GM18519 (cell line): ENCODE data around the gene IGFBP1.

Experiments
- ATAC-seq: cut with Tn5 transposase; IDR thresholded peaks from one replicate; pipeline ENCODE4 v1.9.1; 2021; ENCODE audit warnings: mild to moderate bottlenecking, moderate library complexity; ENCODE audit not compliant: unreplicated experiment, low FRiP score

The IGFBP1 gene

GRCh38 chr7:45898222-45898621 lies 9.9 kb downstream of the IGFBP1 start:
- no peak for ATAC-seq

DNA sequence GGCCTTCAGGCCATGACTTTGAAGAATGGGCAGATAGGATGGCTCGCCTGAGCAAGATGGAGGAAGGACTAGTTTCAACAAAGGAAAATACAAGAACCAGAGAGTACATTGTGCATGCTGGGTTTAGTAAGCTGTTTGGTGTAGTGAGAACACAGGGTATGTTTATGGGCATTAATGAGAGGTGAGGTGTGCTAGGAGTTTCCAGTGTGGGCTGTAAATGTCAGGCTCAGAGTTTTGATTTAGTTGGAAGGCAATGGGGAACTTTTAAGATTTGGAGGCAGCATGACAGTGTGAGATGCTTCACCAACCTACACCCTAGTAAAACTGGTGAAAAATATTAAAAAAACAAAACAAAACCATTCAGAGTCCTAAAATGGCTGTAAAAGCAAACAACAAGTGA lies 13.3 kb downstream of the IGFBP1 start:
- ATAC-seq, result no peak

DNA sequence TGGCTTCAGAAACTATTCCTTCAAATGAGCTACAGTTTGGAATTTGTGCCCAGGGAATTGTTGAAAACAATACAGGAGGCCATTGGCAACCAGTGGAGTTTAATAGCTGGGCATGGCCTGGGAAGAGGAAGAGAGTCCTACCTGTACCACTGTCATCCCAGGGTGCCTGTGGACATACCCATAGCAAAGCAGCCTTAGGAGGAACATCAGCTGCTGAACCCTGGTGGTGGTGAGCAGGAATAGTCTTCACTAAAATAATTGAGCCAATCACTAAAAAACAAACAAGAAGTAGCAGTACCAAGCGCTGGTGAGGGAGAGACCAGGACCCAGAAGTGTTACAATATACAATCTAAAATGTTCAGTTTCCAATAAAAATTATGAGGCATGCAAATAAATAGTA lies 14.5 kb downstream of the IGFBP1 start:
- ATAC-seq, result no peak

- ATAC-seq, result no peak
Measured at GRCh38 chr7:45909561-45909960, 21.3 kb downstream of the IGFBP1 start.

- ATAC-seq, result no peak
Measured at GRCh38 chr7:45910855-45911254, 22.6 kb downstream of the IGFBP1 start.

- no peak for ATAC-seq
Measured at GRCh38 chr7:45911311-45911710, 23.0 kb downstream of the IGFBP1 start.

- no peak for ATAC-seq
Measured at GRCh38 chr7:45912972-45913371, 24.7 kb downstream of the IGFBP1 start.

DNA sequence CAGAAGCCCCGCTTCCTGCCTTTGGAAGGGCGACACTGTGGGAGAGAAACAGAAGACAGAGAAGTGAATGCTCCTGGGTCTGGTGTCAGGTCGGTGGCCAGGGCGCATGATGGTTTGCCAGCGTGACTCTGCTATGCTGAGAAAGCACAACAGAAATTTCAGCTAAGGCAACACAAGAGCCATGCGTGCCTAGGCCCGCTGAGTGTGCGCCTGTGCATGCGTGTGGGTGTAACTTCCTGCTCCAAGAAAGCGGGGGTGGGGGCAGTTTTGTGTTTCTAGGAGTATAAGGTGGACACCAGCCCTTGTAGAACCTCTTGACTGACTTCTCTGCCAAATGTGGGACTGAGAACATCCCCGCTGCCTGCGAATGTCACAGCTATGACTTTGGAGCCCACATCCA lies 26.6 kb downstream of the IGFBP1 start:
- no peak for ATAC-seq

- ATAC-seq, result no peak
Measured at GRCh38 chr7:45915606-45916005, 27.3 kb downstream of the IGFBP1 start.

GRCh38 chr7:45917064-45917463 lies 28.8 kb downstream of the IGFBP1 start:
- ATAC-seq, result no peak

DNA sequence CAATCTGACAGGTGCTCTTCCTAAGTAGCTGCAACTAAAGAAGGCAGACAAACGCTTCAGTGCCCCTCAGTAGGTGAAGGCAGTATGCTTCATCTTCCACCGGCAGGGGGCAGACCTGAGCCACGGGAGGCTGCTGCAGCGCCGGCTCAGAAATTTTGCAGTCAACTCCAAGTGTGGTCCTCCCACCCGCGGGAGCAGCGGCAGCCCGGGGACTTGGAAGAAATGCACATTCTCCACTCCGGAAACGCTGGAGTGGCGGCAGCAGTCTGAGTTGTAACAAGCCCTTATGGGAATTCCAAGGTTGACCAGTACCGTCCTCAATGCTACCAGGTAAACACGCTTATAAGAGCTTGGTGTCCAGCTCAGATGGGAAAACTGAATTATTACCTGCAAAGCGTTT lies 29.4 kb downstream of the IGFBP1 start:
- peak; percentile 68 for ATAC-seq

- no peak for ATAC-seq
Measured at GRCh38 chr7:45918556-45918955, 30.3 kb downstream of the IGFBP1 start.

GRCh38 chr7:45919231-45919784 lies 31.0 kb downstream of the IGFBP1 start:
- no peak for ATAC-seq

DNA sequence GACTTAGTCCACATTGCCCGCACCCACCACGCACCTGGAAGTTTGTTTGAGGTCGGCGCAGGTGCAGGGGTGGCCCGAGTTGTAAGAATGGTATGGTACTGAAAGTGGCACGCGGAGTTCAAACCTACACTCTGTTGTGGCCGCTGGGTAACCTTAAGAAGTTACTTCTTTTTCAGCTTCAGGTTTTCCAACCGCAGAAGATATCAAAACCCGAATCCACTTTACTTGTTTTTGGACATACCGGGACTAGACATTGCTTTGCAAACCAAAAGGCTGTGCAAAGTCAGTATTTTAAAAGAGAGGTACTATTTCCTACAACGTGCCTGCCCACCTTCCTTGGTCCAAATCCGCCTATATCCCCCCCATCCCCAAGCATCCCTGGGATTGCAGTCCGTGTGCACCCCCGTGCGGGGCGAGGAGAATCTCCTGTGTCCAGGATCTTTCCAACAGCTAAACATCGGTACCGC lies 31.7 kb downstream of the IGFBP1 start:
- no peak for ATAC-seq

- ATAC-seq, result no peak
Measured at GRCh38 chr7:45920502-45921380, 32.5 kb downstream of the IGFBP1 start, which contains the start of gene IGFBP3. Gene IGFBP3 (minus strand): TSS chr7:45921272. CDS start chr7:45921140, 132 bp downstream.

DNA sequence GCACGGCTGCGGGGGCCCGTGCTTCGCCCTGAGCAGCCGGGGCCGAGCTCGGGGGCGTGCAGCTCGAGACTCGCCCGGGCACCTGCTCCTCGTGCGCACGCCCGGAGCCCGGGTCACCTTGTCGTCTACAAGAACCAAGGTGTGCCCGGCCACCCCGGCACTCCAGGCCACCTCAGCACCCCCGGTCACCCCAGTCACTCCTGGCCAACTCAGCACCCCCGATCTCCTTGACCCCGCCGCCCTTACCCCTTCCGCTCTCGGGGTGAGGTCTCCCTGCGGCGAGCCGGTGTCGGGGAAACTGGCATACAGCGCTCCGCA lies 33.1 kb downstream of the IGFBP1 start:
- no peak for ATAC-seq

GRCh38 chr7:45921699-45922519 lies 33.6 kb downstream of the IGFBP1 start:
- no peak for ATAC-seq

DNA sequence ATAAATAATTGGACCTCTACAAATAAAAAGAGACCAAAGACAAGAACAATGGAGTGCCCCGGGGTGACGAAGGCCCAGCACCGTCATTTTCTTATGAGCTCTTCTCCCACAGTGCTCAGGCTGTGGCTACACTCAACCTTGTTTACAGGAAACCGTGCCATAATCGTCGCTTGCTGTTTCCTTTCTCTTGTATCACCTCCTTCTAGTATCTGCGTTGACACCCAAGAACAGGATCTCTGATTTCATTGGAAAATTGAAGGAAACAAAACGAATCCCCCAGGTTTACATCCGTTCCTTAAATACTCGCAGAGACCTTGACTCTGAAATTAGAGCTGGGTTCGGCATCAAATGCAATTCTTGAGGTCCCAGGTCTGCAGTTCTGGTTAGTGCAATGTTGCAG lies 34.5 kb downstream of the IGFBP1 start:
- ATAC-seq, result no peak

DNA sequence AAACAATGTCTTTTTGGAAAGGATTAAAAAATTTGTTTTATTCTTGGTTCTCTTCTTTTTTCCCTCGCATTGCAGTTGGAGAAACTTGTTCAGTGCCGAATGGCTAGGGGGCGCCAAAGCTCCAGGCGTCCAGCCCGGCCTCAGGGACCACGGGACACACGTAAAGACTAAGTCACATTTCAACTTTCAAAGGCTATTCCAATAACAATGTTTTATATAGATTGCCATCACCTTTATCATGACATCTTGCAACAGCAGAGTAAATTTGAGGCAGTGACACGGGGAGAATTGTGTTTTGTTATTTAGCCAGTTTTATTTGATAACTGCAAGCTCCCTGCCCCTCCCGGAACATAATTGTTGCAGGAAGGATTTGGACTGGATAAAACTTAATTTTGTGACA lies 35.0 kb downstream of the IGFBP1 start:
- ATAC-seq, result no peak

- no peak for ATAC-seq
Measured at GRCh38 chr7:45923818-45924217, 35.5 kb downstream of the IGFBP1 start.

DNA sequence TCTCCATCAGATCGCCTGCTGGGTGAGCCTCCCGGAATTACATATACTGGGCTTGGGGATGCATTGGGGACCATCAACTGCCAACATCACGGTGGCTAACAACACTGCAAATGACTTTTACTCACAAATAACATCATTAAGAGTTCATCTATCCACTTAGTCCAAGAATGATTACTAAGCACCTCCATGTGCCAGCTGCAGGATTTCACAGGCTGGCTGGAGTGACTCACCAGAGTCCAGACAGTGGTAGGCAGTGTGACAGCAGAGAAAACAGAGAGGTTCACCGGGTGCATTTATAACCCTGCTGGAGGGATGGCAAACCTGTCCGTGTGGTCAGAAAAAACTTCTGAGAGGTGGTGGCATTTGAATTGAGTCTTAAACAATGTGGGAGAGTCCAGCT lies 36.0 kb downstream of the IGFBP1 start:
- ATAC-seq, result no peak
